ENCODE results near the gene PTPRE.

DNA sequence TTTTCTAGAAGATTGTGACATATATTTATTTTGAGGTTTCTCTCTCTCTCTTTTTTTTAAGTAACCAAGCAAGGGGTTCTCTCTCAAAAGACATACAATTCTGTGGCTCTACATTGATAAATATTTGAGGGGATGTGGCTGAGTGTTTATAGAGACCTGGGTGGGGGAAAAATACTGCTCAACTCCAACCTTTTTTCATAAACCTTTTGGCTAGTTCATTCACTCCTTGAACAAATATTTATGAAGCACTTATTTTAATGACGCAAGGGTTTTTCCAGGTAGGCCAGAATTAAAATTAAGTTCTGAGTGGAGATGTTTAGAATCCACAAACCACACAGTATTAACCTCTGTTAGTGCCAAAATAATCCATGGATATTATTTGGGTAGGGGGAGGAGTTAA lies 100.2 kb downstream of the PTPRE start:
- TF ChIP-seq, protein P1, sequence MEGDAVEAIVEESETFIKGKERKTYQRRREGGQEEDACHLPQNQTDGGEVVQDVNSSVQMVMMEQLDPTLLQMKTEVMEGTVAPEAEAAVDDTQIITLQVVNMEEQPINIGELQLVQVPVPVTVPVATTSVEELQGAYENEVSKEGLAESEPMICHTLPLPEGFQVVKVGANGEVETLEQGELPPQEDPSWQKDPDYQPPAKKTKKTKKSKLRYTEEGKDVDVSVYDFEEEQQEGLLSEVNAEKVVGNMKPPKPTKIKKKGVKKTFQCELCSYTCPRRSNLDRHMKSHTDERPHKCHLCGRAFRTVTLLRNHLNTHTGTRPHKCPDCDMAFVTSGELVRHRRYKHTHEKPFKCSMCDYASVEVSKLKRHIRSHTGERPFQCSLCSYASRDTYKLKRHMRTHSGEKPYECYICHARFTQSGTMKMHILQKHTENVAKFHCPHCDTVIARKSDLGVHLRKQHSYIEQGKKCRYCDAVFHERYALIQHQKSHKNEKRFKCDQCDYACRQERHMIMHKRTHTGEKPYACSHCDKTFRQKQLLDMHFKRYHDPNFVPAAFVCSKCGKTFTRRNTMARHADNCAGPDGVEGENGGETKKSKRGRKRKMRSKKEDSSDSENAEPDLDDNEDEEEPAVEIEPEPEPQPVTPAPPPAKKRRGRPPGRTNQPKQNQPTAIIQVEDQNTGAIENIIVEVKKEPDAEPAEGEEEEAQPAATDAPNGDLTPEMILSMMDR (IDR thresholded peaks at IDR 0.05), result no peak
- TF ChIP-seq POLR2A (IDR thresholded peaks at IDR 0.05), result no peak

Measured in lower leg skin (tissue), 3 donors.